Right atrium auricular region (tissue), 2 donors: Measurements from ENCODE around the gene MTREX. TPM values are rescaled to one million over a fixed set of nuclear protein-coding genes. Genes with fewer than 3 reads are reported as not detected.

Experiments used
- DNase-seq: peaks from one replicate; pipeline ENCODE4 v3.0.0-alpha.2; 2019; ENCODE audit warnings: low spot score
- H3K27ac ChIP-seq, 2 donors: fragments of 200-600 bp; sonication (generic); 1 replicate in 1 of 2; 2 replicates in 1 of 2; pipeline ENCODE4 v1.5.1; 2016 to 2019
- H3K27me3 ChIP-seq, 2 donors: fragments of 200-600 bp; sonication (generic); one replicate each; pipeline versions ENCODE4 v1.5.1 to v1.6.0; 2017 to 2019
- H3K36me3 ChIP-seq: fragments of 200-600 bp; sonication (generic); one replicate; pipeline ENCODE4 v1.5.1; 2016
- H3K4me1 ChIP-seq, 2 donors: fragments of 200-600 bp; sonication (generic); one replicate each; pipeline versions ENCODE4 v1.5.1 to v1.6.0; 2017 to 2019
- H3K4me3 ChIP-seq, 2 donors: fragments of 200-600 bp; sonication (generic); 1 replicate in 1 of 2; 2 replicates in 1 of 2; pipeline ENCODE4 v1.5.1; 2017 to 2019; ENCODE audit warnings: mild to moderate bottlenecking in 1 of 2, moderate library complexity in 1 of 2
- H3K9me3 ChIP-seq, 2 donors: fragments of 200-600 bp; sonication (generic); one replicate each; pipeline ENCODE4 v1.5.1; 2019
- CTCF ChIP-seq, 2 donors: fragments of 200-600 bp; sonication (generic); IDR thresholded peaks; one replicate each; pipeline ENCODE4 v1.5.1; 2019; ENCODE audit warnings: antibody characterized with exemption in 2 of 2
- total RNA-seq, 2 donors: library from RNA; depleted of rRNA; stranded (reverse); fragments of >200 nt; gene quantifications; one replicate each; pipeline ENCODE4 v1.1.0, GENCODE V29; 2016

MTREX gene
- total RNA-seq, 2 donors from 2014 or later, result 56.7 to 86.0 TPM

DNA sequence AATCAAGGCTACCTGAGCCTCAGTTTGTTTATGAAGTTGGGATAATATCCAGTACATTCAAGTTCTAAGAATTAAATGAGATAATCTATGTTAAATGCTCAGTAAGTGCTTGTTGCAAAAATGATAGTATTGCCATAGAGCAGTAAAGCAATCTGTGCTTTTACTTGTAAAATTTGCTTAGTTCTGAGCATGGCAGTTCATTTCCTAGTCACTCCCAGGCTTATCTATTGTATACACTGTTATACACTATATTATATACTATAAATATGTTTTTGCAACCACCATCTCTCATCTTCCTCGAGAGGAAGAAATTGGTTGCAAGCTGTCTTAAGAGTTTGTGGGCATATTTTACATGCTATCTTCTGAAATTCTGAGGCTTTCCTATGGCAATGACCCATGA, 63.4 kb downstream of the MTREX start:
- no peaks in the 10 kb centered on the region for H3K27me3 ChIP-seq
- H3K27ac ChIP-seq, result no peak overlapping the region
- no peak for TF ChIP-seq CTCF (IDR thresholded peaks at IDR 0.05)
- H3K36me3 ChIP-seq, result peaks cover 34% of the 10 kb centered on the region
- H3K4me1 ChIP-seq, result no peaks in the 10 kb centered on the region
- H3K9me3 ChIP-seq, result no peaks in the 10 kb centered on the region
- H3K4me3 ChIP-seq, result no peak overlapping the region
- DNase-seq, result no peak

DNA sequence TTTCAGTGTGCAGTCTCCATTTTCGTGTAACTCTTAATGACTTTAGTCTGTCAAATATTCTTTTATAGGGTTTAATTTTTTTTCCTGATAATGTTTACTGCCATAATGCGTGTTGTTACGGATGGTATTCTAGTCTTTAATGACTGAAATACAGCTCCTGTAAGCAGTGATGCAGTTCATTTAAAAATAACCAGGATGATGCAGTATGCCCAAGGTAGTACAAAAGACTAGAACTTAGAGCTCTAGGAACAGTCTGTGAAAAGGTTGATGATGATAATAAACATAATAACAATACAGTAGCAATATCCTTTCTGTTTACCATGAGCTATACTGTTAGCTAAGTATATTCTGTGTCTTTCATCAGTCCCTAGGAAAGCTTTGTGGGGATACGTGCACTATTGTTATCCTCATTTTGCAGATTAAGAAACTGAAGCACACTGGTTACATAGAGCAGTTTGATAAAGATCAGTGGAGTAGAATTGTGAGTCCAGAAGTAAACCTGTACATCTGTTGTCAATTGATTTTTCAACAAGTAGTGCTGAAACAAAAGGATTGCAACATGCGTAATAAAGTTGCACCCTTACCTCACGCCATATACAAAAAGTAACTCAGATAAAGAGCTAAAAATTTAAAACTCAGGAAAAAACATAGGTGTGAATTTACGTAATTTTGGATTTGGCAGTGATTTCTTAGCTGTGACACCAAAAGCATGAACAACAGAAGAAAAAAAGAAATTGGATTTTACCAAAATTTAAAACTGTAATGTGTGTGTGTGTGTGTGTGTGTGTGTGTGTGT, 64.5 kb downstream of the MTREX start:
- Histone ChIP-seq H3K9me3 (no peaks in the 10 kb centered on the region), H3K4me1 (no peaks in the 10 kb centered on the region), H3K27ac (no peak overlapping the region), H3K4me3 (no peak overlapping the region), H3K36me3 (peaks cover 26% of the 10 kb centered on the region), H3K27me3 (no peaks in the 10 kb centered on the region)
- no peak for DNase-seq
- no peak for TF ChIP-seq CTCF (IDR thresholded peaks at IDR 0.05)

DNA sequence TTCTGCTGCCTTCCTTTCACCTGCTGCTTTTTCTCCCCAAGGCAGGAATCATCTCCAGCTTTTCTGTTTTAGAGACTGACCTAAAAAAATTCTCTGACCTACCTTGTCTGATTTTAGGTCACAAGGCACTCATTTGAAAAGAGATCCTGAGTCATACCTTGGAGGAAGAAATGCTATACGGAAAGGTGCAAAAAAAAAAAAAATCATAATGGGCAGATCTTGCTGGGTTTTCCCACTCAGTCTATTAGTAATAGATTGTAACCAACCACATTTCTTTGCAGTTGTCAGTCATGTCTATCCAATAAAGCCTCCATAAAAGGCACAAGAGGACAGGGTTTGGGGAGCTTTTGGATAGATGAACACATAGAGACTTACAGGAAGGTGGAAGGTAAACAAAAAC, 70.0 kb downstream of the MTREX start:
- DNase-seq, result no peak
- H3K27me3 ChIP-seq, result no peaks in the 10 kb centered on the region
- TF ChIP-seq CTCF (IDR thresholded peaks at IDR 0.05), result no peak
- no peaks in the 10 kb centered on the region for H3K4me1 ChIP-seq
- H3K4me3 ChIP-seq, result no peak overlapping the region
- peaks cover 24% of the 10 kb centered on the region for H3K36me3 ChIP-seq
- H3K27ac ChIP-seq, result no peak overlapping the region
- peaks cover 0 to 8% of the 10 kb centered on the region in 2 donors for H3K9me3 ChIP-seq

- Histone ChIP-seq H3K27me3 (no peaks in the 10 kb centered on the region), H3K4me1 (no peaks in the 10 kb centered on the region), H3K27ac (no peak overlapping the region), H3K4me3 (no peak overlapping the region), H3K9me3 (peaks cover 5 to 21% of the 10 kb centered on the region in 2 donors), H3K36me3 (peaks cover 32% of the 10 kb centered on the region)
- TF ChIP-seq CTCF (IDR thresholded peaks at IDR 0.05), result no peak
- DNase-seq, result no peak
Observed at GRCh38 chr5:55383254-55383653, 75.5 kb downstream of the MTREX start.

DNA sequence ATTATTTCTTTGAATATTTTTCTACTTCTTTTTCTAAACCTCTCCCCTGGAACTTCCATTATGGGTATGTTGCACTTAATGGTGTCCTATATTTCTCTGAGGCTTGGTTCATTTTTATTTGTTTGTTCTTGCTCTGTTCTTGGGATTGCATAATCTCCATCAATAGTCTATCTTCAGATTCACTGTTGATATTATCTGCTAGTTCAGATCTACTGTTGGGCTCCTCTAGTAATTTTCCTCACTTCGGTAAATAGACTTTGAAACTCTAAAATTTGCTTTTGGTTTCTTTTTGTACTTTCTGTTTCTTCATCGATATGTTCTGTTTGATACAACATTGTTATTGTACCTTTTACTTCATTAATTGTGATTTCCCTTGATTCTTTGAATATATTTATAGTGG, 76.3 kb downstream of the MTREX start:
- Histone ChIP-seq H3K4me1 (no peaks in the 10 kb centered on the region), H3K9me3 (peaks cover 5 to 21% of the 10 kb centered on the region in 2 donors), H3K27ac (no peak overlapping the region), H3K4me3 (no peak overlapping the region), H3K27me3 (no peaks in the 10 kb centered on the region), H3K36me3 (peaks cover 29% of the 10 kb centered on the region)
- DNase-seq, result no peak
- TF ChIP-seq CTCF (IDR thresholded peaks at IDR 0.05), result no peak

DNA sequence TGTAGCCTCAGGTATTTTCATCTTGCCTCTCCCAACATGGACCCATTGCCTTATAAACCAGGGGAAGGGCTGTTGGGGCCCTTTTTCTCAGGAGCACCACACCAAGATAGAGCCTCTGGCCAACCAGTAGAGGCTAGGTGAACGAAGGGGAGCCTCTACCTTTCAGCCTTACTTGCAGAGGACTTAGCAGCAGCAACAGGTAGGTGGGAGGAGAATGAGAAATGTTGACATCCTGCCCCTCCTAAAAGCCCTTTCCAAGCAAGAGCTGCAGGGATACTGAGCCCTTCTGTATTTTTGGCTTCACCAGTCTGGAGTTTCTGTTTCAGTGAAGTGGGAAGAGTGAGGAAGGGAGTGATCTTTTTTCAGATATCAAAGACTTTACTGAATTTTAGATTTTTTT, 77.4 kb downstream of the MTREX start:
- TF ChIP-seq CTCF (IDR thresholded peaks at IDR 0.05), result no peak
- peaks cover 5 to 21% of the 10 kb centered on the region in 2 donors for H3K9me3 ChIP-seq
- H3K27me3 ChIP-seq, result no peaks in the 10 kb centered on the region
- no peak overlapping the region for H3K4me3 ChIP-seq
- H3K27ac ChIP-seq, result no peak overlapping the region
- H3K36me3 ChIP-seq, result peaks cover 20% of the 10 kb centered on the region
- no peak for DNase-seq
- H3K4me1 ChIP-seq, result peaks cover 0 to 4% of the 10 kb centered on the region in 2 donors
